ENCODE results near the gene EPSTI1. TPM values are rescaled to one million over a fixed set of nuclear protein-coding genes. Genes with fewer than 3 reads are reported as not detected.

EPSTI1 gene
- total and polyA plus RNA-seq, 4 donors: 3.7 to 20.1 (median 15.2) TPM

GRCh38 chr13:42907745-42908144 is 84.3 kb downstream of the EPSTI1 start:
- H3K9me3 ChIP-seq (ENCODE audit: control insufficient read depth in 4 of 4, insufficient read depth in 3 of 4, low read length in 3 of 4): no peaks in the 10 kb centered on the region
- no peaks in the 10 kb centered on the region for H3K36me3 ChIP-seq (ENCODE audit: control insufficient read depth in 4 of 4, insufficient read depth in 4 of 4, low read length in 4 of 4)
- peaks cover 0 to 3% (median 0%) of the 10 kb centered on the region in 5 donors for H3K4me1 ChIP-seq (ENCODE audit: control insufficient read depth in 5 of 5, insufficient read depth in 5 of 5, low read length in 5 of 5)
- no peak overlapping the region for H3K4me3 ChIP-seq
- H3K9ac ChIP-seq (ENCODE audit: insufficient read depth in 1 of 2, low read length in 2 of 2): no peak overlapping the region
- no peak for DNase-seq
- ATAC-seq (ENCODE audit: insufficient read depth, low FRiP score): no peak
- TF ChIP-seq, protein P1, sequence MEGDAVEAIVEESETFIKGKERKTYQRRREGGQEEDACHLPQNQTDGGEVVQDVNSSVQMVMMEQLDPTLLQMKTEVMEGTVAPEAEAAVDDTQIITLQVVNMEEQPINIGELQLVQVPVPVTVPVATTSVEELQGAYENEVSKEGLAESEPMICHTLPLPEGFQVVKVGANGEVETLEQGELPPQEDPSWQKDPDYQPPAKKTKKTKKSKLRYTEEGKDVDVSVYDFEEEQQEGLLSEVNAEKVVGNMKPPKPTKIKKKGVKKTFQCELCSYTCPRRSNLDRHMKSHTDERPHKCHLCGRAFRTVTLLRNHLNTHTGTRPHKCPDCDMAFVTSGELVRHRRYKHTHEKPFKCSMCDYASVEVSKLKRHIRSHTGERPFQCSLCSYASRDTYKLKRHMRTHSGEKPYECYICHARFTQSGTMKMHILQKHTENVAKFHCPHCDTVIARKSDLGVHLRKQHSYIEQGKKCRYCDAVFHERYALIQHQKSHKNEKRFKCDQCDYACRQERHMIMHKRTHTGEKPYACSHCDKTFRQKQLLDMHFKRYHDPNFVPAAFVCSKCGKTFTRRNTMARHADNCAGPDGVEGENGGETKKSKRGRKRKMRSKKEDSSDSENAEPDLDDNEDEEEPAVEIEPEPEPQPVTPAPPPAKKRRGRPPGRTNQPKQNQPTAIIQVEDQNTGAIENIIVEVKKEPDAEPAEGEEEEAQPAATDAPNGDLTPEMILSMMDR (IDR thresholded peaks at IDR 0.05; ENCODE audit: control extremely low read depth, extremely low read depth): no peak
- no peak overlapping the region for H3K27ac ChIP-seq (ENCODE audit: low read depth in 1 of 2, low read length in 1 of 2)
- 93 to 95% methylated on average over 4 of the region's 4 CpGs for WGBS, 2 donors
- H3K27me3 ChIP-seq (ENCODE audit: control insufficient read depth in 3 of 3, insufficient read depth in 3 of 3, low read length in 2 of 3): no peaks in the 10 kb centered on the region

DNA sequence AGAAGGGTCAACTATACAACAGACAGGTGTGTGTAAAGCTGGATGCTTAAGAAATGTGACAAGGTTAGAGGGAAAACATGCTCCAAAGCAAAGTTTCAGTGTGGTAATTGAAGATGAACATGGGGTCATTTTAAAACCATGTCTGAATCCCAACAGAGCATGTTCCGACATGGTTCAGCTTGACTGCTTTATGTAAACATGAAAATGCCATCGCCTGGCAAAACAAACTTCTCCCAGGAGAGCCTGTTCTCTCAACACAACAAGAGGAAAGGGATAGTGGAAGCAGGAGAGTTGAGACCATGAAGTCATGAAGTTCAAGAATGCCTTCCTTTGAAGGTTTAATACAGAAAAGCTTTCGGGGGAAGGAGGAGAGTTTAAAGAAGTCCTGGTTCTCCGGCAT is 85.8 kb downstream of the EPSTI1 start:
- ATAC-seq (ENCODE audit: insufficient read depth, low FRiP score) (no peak), DNase-seq (no peak)
- Histone ChIP-seq H3K9me3 (ENCODE audit: control insufficient read depth in 4 of 4, insufficient read depth in 3 of 4, low read length in 3 of 4) (no peaks in the 10 kb centered on the region), H3K27me3 (ENCODE audit: control insufficient read depth in 3 of 3, insufficient read depth in 3 of 3, low read length in 2 of 3) (no peaks in the 10 kb centered on the region), H3K9ac (ENCODE audit: insufficient read depth in 1 of 2, low read length in 2 of 2) (no peak overlapping the region), H3K4me3 (no peak overlapping the region), H3K4me1 (ENCODE audit: control insufficient read depth in 5 of 5, insufficient read depth in 5 of 5, low read length in 5 of 5) (peaks cover 0 to 3% (median 0%) of the 10 kb centered on the region in 5 donors), H3K27ac (ENCODE audit: low read depth in 1 of 2, low read length in 1 of 2) (no peak overlapping the region), H3K36me3 (ENCODE audit: control insufficient read depth in 4 of 4, insufficient read depth in 4 of 4, low read length in 4 of 4) (no peaks in the 10 kb centered on the region)
- TF ChIP-seq, protein P1 (IDR thresholded peaks at IDR 0.05; ENCODE audit: control extremely low read depth, extremely low read depth): no peak
- WGBS, 2 donors: 82 to 90% methylated on average over 4 of the region's 4 CpGs

GRCh38 chr13:42905579-42905978 is 86.5 kb downstream of the EPSTI1 start:
- Histone ChIP-seq H3K4me3 (no peak overlapping the region), H3K9ac (ENCODE audit: insufficient read depth in 1 of 2, low read length in 2 of 2) (no peak overlapping the region), H3K36me3 (ENCODE audit: control insufficient read depth in 4 of 4, insufficient read depth in 4 of 4, low read length in 4 of 4) (no peaks in the 10 kb centered on the region), H3K9me3 (ENCODE audit: control insufficient read depth in 4 of 4, insufficient read depth in 3 of 4, low read length in 3 of 4) (no peaks in the 10 kb centered on the region), H3K27ac (ENCODE audit: low read depth in 1 of 2, low read length in 1 of 2) (no peak overlapping the region), H3K27me3 (ENCODE audit: control insufficient read depth in 3 of 3, insufficient read depth in 3 of 3, low read length in 2 of 3) (no peaks in the 10 kb centered on the region), H3K4me1 (ENCODE audit: control insufficient read depth in 5 of 5, insufficient read depth in 5 of 5, low read length in 5 of 5) (no peaks in the 10 kb centered on the region)
- ATAC-seq (ENCODE audit: insufficient read depth, low FRiP score) (no peak), DNase-seq (no peak)
- TF ChIP-seq, protein P1 (IDR thresholded peaks at IDR 0.05; ENCODE audit: control extremely low read depth, extremely low read depth): no peak
- 81 to 82% methylated on average over 2 of the region's 2 CpGs for WGBS, 2 donors

DNA sequence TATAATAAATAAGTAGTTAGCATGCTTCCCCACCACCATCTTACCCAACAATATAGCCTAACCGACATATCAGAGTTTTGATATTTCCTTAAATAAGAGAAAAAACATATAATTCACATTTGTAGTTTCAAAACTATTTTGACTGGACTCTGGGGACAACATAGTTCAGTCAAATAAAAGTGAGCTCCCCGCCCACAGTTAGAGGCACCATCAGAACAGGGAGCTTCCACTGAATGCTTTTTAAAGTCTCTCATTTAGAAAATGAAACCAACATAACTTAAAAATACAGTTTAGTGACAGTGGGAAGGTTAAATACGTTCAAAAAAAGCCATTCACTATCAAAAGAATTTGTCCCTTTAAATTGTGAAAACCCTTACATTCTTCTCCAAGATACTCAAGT is 92.8 kb downstream of the EPSTI1 start:
- TF ChIP-seq, protein P1 (IDR thresholded peaks at IDR 0.05; ENCODE audit: control extremely low read depth, extremely low read depth): no peak
- Histone ChIP-seq H3K4me1 (ENCODE audit: control insufficient read depth in 5 of 5, insufficient read depth in 5 of 5, low read length in 5 of 5) (peaks cover 0 to 13% (median 0%) of the 10 kb centered on the region in 5 donors), H3K36me3 (ENCODE audit: control insufficient read depth in 4 of 4, insufficient read depth in 4 of 4, low read length in 4 of 4) (peaks cover 0 to 4% (median 2%) of the 10 kb centered on the region in 4 donors), H3K9ac (ENCODE audit: insufficient read depth in 1 of 2, low read length in 2 of 2) (no peak overlapping the region), H3K9me3 (ENCODE audit: control insufficient read depth in 4 of 4, insufficient read depth in 3 of 4, low read length in 3 of 4) (no peaks in the 10 kb centered on the region), H3K27me3 (ENCODE audit: control insufficient read depth in 3 of 3, insufficient read depth in 3 of 3, low read length in 2 of 3) (no peaks in the 10 kb centered on the region), H3K27ac (ENCODE audit: low read depth in 1 of 2, low read length in 1 of 2) (no peak overlapping the region), H3K4me3 (no peak overlapping the region)
- WGBS, 2 donors: 83 to 92% methylated on average over 3 of the region's 3 CpGs
- DNase-seq (no peak), ATAC-seq (ENCODE audit: insufficient read depth, low FRiP score) (no peak)

All from lung (tissue), 12 donors.